Right lobe of liver (tissue), 6 donors: ENCODE results near the gene MOCS1. TPM values are rescaled to one million over a fixed set of nuclear protein-coding genes. Genes with fewer than 3 reads are reported as not detected.

ENCODE experiments used
- ATAC-seq, 4 donors: fragments of 200-7000 bp; cut with Tn5 transposase; one replicate each; pipeline ENCODE4 v1.9.1; 2020; ENCODE audit warnings: mild to moderate bottlenecking in 4 of 4, moderate library complexity in 4 of 4
- DNase-seq, 3 donors: peaks; one replicate each; pipeline ENCODE4 v3.0.0-alpha.2; 2020
- H3K27ac ChIP-seq, 3 donors: fragments of 200-600 bp; one replicate each; pipeline ENCODE4 v1.8.0; 2022
- H3K27me3 ChIP-seq, 2 donors: fragments of 200-600 bp; one replicate each; pipeline ENCODE4 v1.8.0; 2022
- H3K36me3 ChIP-seq, 4 donors: fragments of 200-600 bp; sonication (generic) in 1 of 4; one replicate each; pipeline versions ENCODE4 v1.5.1 to v1.8.0; 2017 to 2022; ENCODE audit warnings: control low read depth in 1 of 4
- H3K4me1 ChIP-seq, 4 donors: fragments of 200-600 bp; sonication (generic) in 1 of 4; one replicate each; pipeline versions ENCODE4 v1.5.1 to v1.8.0; 2017 to 2022; ENCODE audit warnings: control low read depth in 1 of 4
- H3K4me3 ChIP-seq, 3 donors: fragments of 200-600 bp; one replicate each; pipeline ENCODE4 v1.8.0; 2022
- H3K9me3 ChIP-seq, 4 donors: fragments of 200-600 bp; sonication (generic) in 1 of 4; one replicate each; pipeline versions ENCODE4 v1.5.1 to v1.8.0; 2017 to 2022; ENCODE audit warnings: control low read depth in 1 of 4
- CTCF ChIP-seq, 4 donors: fragments of 200-600 bp in 3 of 4; fragments of 450-650 bp in 1 of 4; IDR thresholded peaks; one replicate each; pipeline versions ENCODE4 v1.5.1 to v1.8.0; 2016 to 2022; ENCODE audit warnings: antibody characterized with exemption in 4 of 4, mild to moderate bottlenecking in 2 of 4
- POLR2A ChIP-seq: fragments of 450-650 bp; IDR thresholded peaks from one replicate; pipeline ENCODE4 v1.6.1; 2017; ENCODE audit warnings: antibody characterized with exemption, mild to moderate bottlenecking
- WGBS: methylation state at CpG from one replicate; pipeline ENCODE4 v1.1.6; 2018; ENCODE audit warnings: low coverage, low lambda C conversion rate; ENCODE audit not compliant: insufficient coverage; ENCODE audit errors: missing lambda C conversion rate; 5-methylcytosine and 5-hydroxymethylcytosine counted together
- intact Hi-C, 2 donors: fragments of 100-400 bp; cut with DNase I; formaldehyde crosslinking; loops; one replicate each; pipeline versions ENCODE4 v1.11.2 to v1.14.1; 2022
- total RNA-seq, 6 experiments: library from RNA; depleted of rRNA in 2 of 6; stranded (reverse); fragments of >200 nt in 2 of 6; fragmentation: NEBNext Ultra II Directional in 3 of 6; extraction: Animal tissue kit (Norgen Biotek cat#: 25700) in 3 of 6; gene quantifications; one replicate each; pipeline versions ENCODE4 v1.1.0 to v1.2.4, GENCODE V29; 2016 to 2023
- donor health status: DM: no; HTN: yes; CAD: no.
- donor health status: DM: no; HTN: no; CAD: no.
- donor health status: DM: no; HTN: no; CAD: no.
- donor health status: DM: no; HTN: yes; CAD: no.
- donor health status: DM: no; HTN: yes; CAD: no.

Gene MOCS1
- total RNA-seq, 6 experiments from 2014 or later, result 18.0 to 35.3 (median 27.8) TPM

- ATAC-seq (peak; percentile 76 to 90 (median 85)), DNase-seq (peak; percentile 91 to 95 (median 94))
- no peaks in the 10 kb centered on the region for H3K27me3 ChIP-seq
- no CpG with 5 or more reads among the region's 5 CpGs for WGBS
- H3K36me3 ChIP-seq, result peaks cover 0 to 15% (median 7%) of the 10 kb centered on the region in 4 donors
- peak overlapping the region in 1 of 3 donors; percentile 14 for H3K4me3 ChIP-seq
- H3K4me1 ChIP-seq, result peaks cover 0 to 77% (median 32%) of the 10 kb centered on the region in 4 donors
- peak overlapping the region; percentile 33 to 80 (median 79) for H3K27ac ChIP-seq
- intact Hi-C loops, result no loop called here
- no peak for TF ChIP-seq CTCF (IDR thresholded peaks at IDR 0.05)
- TF ChIP-seq POLR2A, result no peak
- no peaks in the 10 kb centered on the region for H3K9me3 ChIP-seq
Measured at GRCh38 chr6:39923394-39923793, 10.9 kb downstream of the MOCS1 start.

DNA sequence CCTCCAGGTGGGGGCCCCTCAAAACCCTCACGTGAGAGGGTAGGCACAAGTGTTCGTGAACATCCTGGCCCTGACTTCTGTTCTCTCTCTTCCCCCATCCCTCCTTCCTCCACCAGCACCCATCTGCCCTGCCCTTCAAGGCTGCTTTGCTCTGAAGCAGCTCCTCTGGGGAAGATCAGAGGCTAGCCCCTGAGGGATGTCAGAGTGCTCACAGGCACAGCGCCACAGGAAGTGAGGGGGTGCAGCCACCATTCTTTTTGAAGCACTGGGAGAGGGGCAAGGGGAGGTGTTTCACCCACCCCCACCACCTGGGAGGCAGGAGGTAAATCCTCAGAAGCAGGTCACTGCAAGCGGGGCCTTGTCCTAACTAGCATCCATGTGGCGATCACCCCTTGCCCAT, 11.4 kb downstream of the MOCS1 start:
- intact Hi-C loops, result no loop called here
- TF ChIP-seq CTCF (IDR thresholded peaks at IDR 0.05) (no peak), POLR2A (no peak)
- Histone ChIP-seq H3K36me3 (peaks cover 0 to 15% (median 7%) of the 10 kb centered on the region in 4 donors), H3K27me3 (no peaks in the 10 kb centered on the region), H3K9me3 (no peaks in the 10 kb centered on the region), H3K4me3 (no peak overlapping the region), H3K4me1 (peaks cover 0 to 83% (median 32%) of the 10 kb centered on the region in 4 donors), H3K27ac (peak overlapping the region in 2 of 3 donors; percentile 79 to 80)
- WGBS, result 73% methylated on average over 4 of the region's 5 CpGs
- DNase-seq (no peak), ATAC-seq (no peak)

DNA sequence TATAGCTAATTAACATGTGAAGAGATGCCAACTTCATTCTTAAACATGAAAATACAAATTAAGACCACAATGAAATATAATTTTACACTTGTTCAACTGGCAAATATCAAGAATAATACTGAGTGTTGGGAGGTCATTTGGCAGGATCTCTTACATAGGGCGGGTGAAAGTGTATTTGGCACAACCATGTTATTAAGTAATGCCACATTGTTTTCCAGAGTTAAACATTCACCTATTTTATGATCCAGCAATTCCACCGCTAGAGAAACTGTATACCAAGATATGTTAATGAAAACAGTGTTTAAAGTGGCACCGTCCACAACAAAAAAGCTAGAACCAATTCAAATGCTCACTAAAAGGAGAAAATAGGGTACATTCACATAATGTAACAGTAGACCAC, 14.1 kb downstream of the MOCS1 start:
- DNase-seq (no peak), ATAC-seq (peak; percentile 11 to 48 (median 35))
- 27% methylated on average over 3 of the region's 3 CpGs for WGBS
- Histone ChIP-seq H3K9me3 (no peaks in the 10 kb centered on the region), H3K4me1 (peaks cover 0 to 86% (median 32%) of the 10 kb centered on the region in 4 donors), H3K4me3 (peak overlapping the region in 1 of 3 donors; percentile 16), H3K27me3 (no peaks in the 10 kb centered on the region), H3K36me3 (peaks cover 0 to 15% (median 5%) of the 10 kb centered on the region in 4 donors), H3K27ac (peak overlapping the region in 2 of 3 donors; percentile 46 to 65)
- intact Hi-C loops, result no loop called here
- TF ChIP-seq POLR2A (no peak), CTCF (IDR thresholded peaks at IDR 0.05) (no peak)

- intact Hi-C loops, result no loop called here
- TF ChIP-seq CTCF (IDR thresholded peaks at IDR 0.05) (no peak), POLR2A (no peak)
- no peak overlapping the region for H3K4me3 ChIP-seq
- DNase-seq (no peak), ATAC-seq (no peak)
- WGBS, result 65% methylated on average over 5 of the region's 5 CpGs
- H3K36me3 ChIP-seq, result peaks cover 0 to 22% (median 4%) of the 10 kb centered on the region in 4 donors
- H3K27ac ChIP-seq, result peak overlapping the region in 1 of 3 donors; percentile 65
- peaks cover 0 to 73% (median 28%) of the 10 kb centered on the region in 4 donors for H3K4me1 ChIP-seq
- H3K9me3 ChIP-seq, result no peaks in the 10 kb centered on the region
- H3K27me3 ChIP-seq, result no peaks in the 10 kb centered on the region
Measured at GRCh38 chr6:39918831-39919230, 15.4 kb downstream of the MOCS1 start.
